Measurements from ENCODE around the gene SPRR1A.
"Not testable (repeated sequence)": the region's sequence is repeated elsewhere in the genome, so short reads cannot be mapped to it uniquely, and the experiment has no call there.

- not testable (repeated sequence) for TF ChIP-seq CTCF, POLR2A (IDR thresholded peaks at IDR 0.05)
These were observed 27.4 kb downstream of the SPRR1A start for GRCh38 chr1:153011235-153011758.
